CD1c-positive myeloid dendritic cell (primary cell): Measurements from ENCODE around the gene L3MBTL3.

Experiments used
- DNase-seq: peaks from one replicate; pipeline ENCODE4 v3.0.0-alpha.2; 2016; ENCODE audit errors: extremely low spot score

L3MBTL3 gene

DNA sequence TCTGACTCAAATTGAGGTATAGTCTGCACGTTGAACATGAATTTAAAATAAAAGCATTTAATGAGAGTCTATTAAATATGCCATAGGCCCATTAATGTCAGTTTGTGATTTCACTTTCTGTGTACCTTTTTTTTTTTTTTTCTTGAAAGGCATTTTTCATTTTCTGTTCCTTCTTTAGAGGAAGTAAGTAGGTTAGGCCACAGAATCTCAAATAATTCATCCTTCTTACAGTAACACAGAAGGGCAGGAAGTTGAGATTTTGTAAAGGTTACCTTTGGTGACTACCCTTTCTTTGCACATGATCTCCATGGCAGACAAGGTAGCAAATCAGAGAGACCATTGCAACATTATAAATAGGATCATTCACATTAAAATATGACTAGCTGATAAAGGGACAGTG lies 9.6 kb downstream of the L3MBTL3 start:
- DNase-seq: peak; percentile 20

- DNase-seq: no peak
Measured at GRCh38 chr6:130029163-130029562, 10.8 kb downstream of the L3MBTL3 start.

DNA sequence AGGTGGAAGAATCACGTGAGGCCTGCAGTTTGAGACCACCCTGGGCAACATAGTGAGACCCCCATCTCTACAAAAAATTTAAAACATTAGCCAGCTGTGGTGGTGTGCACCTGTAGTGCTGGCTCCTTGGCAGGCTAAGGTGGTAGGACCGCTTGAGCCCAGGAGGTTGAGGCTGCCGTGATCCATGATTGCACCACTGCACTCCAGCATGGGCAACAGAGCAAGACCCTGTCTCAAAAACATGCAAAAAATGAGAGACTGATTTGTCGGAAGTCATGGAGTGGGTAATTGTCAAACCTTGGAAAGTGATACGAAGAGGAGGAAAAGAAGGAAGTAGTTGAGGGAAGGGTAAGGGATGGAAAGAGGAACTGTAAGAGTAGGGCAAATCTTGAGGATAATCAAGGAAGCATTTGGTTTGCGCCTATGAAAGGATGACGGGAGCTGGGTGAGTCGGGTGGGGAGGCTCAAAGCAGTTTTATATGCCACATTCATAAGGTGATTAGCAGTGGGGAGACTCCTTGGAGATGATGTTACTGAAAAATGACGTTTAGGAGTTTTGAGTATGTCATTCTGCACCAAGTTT lies 14.5 kb downstream of the L3MBTL3 start:
- peak; percentile 22 for DNase-seq

GRCh38 chr6:130033949-130034348 lies 15.6 kb downstream of the L3MBTL3 start:
- DNase-seq: no peak

DNA sequence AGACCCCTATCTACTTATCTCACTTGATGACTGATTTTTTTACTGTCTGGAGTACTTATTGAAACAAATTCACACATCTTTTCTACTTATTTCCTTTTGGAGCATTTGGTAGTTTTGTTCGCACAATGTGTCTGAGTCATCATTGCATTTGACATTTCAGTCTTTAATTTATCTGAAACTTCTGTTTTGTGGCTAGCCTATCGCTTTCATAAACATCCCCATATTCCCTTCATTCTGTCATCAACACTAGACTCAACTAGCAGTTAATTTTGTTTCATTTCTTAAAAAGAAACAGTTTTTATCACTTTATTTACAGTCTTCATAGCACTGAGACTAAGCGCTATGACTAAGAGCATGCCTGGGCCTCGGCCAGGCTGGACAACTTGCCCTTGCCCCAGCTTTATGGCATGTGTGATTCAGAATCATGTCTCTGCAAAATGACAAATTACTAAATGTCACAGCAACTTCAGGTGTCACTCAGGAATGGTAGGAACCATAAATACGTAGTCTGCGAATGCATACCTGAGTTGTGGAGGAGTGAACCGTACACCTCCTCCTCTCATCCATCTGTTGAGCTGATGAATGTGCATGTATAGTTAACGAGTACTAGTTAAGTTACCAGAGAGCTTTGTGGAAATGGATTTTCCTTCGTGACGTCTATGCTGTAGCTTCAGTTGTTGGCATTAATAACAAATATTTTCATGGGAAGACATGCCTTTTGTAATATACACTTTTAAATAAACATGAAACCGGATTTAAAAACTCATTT lies 16.2 kb downstream of the L3MBTL3 start:
- DNase-seq: no peak

GRCh38 chr6:130035211-130035610 lies 16.8 kb downstream of the L3MBTL3 start:
- DNase-seq: no peak

DNA sequence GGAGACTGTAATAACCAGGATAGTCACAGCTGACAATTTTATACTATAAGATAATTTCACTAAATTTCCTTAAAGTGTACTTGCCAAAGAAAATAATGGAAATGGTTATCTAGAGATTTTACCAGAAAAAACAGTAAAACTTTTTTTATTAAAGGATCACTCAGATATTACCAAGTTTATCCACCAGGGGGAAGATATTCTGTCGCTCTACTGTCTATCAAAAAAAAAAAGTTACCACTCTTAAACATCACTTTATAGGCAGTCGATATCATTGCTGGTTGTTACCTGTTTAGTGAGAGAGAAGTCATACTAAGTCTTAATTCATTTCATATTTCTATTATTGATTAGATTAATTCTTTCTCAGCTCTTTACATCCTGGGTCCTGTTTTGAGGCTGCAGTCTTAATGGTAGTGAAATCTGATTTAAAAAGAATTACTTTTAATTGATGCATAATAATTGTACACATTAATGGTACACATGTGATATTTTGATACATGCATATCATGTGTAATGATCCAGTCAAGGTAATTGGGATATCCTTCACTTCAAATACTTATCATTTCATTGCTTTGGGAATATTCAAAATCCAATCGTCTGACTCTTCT lies 18.9 kb downstream of the L3MBTL3 start:
- DNase-seq: peak; percentile 7

DNA sequence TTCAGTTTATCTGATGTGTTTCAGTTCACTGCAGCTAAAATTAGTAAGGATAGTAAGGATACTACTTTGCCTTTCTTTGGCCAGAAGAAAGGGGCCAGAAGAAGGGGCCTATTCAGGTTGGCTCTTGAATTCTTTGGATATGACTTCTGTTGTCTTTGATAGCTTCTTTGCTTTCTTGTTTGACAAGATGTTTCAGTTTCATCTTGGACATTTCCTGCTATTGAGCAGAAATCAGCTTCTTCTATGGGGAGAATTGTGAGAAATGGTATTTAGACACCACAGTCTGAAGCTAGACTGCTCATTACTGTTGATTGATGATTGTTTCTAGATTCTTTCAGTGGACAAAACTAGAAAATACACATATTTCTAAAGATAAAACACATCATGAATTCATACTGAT lies 23.2 kb downstream of the L3MBTL3 start:
- DNase-seq: no peak

DNA sequence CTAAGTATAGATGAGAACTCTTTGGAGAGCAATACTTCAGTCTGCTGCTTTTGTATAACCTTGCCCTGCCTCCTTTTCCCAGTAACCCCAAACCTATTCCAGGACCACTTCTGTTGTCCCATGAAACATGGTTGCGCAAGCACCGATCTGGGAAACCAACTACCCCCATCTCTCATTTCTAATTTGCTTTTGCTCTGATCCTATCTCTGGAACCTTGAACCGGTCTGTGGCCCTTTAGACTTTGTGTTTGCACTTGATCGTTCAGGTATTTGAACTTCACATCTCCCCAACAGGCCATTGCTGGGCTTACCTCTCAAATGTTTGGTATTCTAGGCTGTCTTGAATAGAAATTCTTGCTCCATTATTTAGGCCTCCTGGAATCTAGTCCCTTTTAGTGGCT lies 25.0 kb downstream of the L3MBTL3 start:
- DNase-seq: no peak

GRCh38 chr6:130045622-130046021 lies 27.2 kb downstream of the L3MBTL3 start:
- no peak for DNase-seq

DNA sequence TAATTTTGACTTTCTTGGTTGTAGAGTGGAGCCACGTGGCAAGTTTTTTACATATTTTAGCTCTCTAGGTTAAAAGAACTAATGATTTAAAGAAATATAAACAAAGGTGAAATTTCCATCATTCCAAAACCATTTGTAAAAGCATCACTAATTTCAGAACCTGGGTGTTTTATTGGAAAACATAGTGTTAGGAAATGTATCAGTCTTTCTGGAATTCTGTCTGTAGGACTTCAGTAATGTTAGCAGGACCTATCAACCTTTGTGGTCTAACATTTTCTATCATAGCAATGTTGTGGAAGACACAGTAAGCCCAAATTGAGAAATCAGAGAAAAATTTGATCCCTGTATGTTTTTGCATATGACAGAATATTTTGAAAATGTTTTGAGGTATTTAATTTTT lies 28.3 kb downstream of the L3MBTL3 start:
- DNase-seq: no peak

DNA sequence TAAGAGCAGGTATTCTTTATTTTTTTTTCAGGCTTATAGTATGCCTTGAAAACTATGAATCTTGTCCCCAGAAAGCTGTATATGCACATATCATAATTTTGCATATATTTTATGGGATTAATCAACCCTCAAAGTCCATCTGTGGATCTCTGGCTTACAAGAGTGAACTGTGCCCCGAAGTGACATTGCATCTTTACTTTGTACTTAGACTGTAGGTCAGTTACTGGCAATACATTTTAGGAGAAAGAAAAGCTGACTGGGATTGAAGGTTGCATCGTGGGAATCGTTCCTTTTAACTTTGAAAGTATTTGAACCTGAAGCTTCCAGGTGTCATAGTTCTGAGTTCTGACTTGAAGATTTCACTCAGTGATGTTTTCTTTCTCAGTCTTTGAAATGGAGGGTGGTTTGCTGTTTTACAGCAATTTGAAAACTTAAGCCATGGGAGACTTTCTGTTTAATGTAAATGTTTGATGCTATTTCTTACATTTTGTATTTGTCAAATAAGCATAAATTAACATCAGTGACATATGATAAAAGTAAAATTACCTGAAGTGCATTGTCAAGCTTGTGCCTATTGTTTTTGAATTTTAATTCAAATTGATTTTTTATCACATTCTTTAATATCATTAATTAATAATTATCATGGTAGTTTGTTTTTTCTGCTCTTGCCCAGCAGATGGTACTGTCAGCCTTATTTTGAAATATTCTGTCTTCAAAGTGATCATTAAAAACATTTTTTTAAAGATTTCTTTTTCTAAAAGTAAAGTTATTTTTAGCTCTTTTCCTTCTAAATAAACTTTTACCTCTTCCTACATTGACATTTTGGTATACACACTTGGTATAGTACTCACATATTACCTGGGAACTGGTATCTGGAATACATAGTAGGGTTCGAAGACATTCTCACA lies 29.0 kb downstream of the L3MBTL3 start:
- DNase-seq: no peak

- DNase-seq: no peak
Measured at GRCh38 chr6:130050230-130050629, 31.8 kb downstream of the L3MBTL3 start.

GRCh38 chr6:130054725-130055124 lies 36.3 kb downstream of the L3MBTL3 start:
- no peak for DNase-seq

- DNase-seq: no peak
Measured at GRCh38 chr6:130055271-130055670, 36.9 kb downstream of the L3MBTL3 start.

- no peak for DNase-seq
Measured at GRCh38 chr6:130057495-130057894, 39.1 kb downstream of the L3MBTL3 start.

DNA sequence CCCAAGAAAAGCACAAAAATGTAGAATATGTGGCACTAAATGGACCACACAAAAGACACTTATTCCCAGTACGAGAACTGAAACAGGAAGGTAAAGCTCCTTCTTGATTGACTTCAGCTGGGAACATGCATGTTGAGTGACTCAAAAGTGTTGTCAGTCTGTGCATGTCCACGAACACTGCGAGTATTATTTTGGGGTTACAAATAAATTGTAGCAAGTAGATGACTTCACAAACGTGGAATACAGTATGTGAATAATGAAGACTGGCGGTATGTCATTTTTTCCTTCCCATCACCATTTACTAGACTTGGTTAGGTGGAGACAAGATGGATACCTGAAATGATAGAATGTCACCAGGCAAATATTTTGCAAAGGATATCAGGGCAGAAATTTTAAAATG lies 45.4 kb downstream of the L3MBTL3 start:
- no peak for DNase-seq

GRCh38 chr6:130065609-130066156 lies 47.3 kb downstream of the L3MBTL3 start:
- no peak for DNase-seq

DNA sequence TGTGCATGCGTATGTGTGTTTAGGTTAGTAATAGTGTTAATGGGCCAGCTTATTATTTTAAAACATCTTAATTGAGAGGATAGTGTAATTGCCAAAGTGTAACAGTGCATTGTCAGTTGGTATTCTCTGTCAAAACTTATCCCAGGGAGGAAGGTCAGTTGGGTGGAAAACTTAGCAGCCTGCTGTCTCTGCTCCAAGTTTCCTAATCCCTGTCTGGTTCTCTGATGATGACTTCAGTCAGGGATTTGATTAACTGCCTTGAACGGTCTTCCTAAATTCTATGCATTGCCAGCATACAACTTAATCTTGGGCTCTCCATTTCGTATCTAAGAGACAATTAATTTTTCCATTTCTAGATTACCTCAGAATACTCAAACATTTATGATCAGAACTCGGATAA lies 51.1 kb downstream of the L3MBTL3 start:
- no peak for DNase-seq

DNA sequence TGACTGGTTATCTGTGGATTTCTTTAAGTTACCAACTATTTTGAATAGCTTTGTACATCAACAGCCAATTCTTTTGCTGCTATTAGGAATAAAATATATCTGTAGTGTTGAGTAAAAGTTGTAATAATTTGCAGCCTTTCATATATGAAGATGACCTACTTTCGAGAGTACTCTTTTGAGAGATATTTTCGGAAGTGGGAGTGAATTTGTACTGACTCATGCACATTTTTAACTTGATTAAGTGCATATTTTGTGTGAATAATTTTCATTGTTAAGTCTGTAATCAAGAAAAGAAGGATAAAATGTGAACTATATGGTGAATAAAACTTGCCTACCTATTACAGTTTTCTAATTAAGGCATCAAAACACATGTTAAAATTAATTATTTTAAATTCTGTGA lies 51.9 kb downstream of the L3MBTL3 start:
- no peak for DNase-seq

DNA sequence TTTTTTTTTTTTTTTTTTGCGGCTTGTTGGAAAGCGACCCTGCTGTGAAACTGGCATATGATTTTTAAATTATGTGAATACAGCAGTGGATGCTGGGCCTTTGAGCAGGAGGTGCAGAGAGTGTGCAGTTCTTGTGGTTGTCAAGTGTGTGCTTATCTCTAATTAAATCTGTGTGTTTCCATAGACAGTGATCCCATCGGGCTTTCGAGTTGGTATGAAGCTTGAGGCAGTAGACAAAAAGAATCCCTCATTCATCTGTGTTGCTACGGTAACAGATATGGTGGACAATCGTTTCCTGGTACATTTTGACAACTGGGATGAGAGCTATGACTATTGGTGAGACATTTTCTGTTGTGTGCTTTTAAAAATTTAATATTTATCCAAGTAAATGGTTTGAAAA lies 52.4 kb downstream of the L3MBTL3 start:
- no peak for DNase-seq

DNA sequence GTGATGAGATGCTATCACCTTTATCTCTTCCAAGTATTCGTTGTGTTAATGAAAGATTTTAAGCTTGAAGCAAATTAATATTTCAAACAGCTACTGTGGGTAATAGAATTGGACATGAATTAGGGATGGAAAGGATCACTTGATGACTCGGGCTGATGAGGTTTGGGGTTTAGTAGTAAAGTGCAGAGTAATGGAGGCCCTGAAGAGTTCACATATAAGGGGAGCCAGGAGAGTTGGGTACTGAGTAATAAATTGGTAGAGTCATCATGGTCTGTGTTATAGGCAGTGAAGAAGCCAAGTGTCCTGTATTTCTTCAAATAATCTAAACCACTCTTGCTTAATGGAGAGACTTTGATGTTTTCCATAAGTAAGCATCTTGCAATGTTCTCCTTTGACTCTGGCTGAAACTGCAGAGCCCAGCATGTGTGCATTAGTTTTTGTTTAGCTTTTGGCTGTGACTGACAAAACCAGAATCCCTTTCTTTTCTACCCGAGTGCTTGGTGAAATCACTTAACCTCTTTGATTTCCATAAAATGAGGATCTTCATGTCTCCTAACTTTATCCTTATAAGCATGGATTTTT lies 57.6 kb downstream of the L3MBTL3 start:
- no peak for DNase-seq
